ENCODE measurements around the gene NAT8L.
A peak's percentile ranks its signal among the peaks of the same experiment; 100 is the strongest.

NAT8L gene

DNA sequence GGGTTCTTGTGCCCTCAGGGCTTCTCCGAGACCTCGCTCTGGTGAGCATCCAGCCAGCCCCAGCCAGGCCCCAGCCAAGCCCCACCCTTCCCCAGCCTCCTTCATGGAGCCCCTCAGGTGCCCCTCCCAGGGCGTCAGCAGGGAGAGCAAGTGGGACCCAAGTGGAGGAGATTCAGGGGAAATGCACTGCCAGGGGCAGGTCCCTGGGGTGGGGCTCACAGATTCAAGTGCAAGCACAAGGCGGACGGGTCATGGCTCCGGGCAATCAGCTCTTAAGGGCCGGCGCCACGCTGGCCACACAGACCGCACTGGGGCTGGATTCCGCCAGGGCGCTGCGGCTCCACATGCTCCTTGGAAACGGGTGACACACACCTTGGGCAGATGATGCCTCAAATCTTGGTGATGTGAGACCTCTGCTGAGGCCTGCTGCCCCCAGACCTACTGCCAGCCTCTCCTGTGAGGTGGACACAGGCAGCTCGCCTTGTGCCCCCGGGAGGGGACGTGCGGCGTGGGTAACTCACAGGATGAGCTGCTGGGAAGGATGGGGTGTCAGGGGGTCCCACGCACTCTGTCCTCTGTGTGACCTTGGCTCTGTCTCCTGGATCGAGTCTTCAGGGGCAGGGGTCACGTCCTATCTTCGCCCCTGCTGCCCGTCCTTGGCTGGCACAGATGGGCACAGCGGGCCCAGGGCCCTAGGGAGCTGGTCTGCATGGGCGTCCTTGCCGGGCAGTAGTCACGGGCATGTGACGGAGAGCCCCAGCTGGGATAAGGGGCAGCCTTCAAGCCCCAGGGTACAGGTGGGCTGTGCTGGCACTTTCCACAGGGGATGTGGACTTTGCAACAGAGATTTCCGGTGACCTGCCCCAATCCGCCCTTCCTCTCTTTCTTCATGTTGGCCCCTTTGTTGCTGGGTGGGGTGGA, 17.1 kb downstream of the NAT8L start:
- no peak for DNase-seq (ENCODE audit: low read depth, low spot score)
- Histone ChIP-seq H3K36me3 (ENCODE audit: insufficient read depth, insufficient read length, low read length) (no peaks in the 10 kb centered on the region), H3K9ac (ENCODE audit: insufficient read length, low read depth) (peak overlapping the region; percentile 45), H3K4me3 (ENCODE audit: insufficient read length, low read depth) (no peak overlapping the region), H3K9me3 (ENCODE audit: insufficient read depth, low read length) (no peaks in the 10 kb centered on the region), H3K27me3 (ENCODE audit: insufficient read depth, insufficient read length) (no peaks in the 10 kb centered on the region), H3K4me1 (ENCODE audit: insufficient read depth, insufficient read length) (peaks cover 57% of the 10 kb centered on the region)
- TF ChIP-seq SUZ12 (IDR thresholded peaks at IDR 0.05; ENCODE audit: extremely low read depth, insufficient read depth, insufficient read length), result no peak
- TF ChIP-seq YY1 (IDR thresholded peaks at IDR 0.05; ENCODE audit: insufficient read depth, insufficient read length), result no peak
- no peak for TF ChIP-seq ZNF274 (IDR thresholded peaks at IDR 0.05; ENCODE audit: low read depth, low read length)

DNA sequence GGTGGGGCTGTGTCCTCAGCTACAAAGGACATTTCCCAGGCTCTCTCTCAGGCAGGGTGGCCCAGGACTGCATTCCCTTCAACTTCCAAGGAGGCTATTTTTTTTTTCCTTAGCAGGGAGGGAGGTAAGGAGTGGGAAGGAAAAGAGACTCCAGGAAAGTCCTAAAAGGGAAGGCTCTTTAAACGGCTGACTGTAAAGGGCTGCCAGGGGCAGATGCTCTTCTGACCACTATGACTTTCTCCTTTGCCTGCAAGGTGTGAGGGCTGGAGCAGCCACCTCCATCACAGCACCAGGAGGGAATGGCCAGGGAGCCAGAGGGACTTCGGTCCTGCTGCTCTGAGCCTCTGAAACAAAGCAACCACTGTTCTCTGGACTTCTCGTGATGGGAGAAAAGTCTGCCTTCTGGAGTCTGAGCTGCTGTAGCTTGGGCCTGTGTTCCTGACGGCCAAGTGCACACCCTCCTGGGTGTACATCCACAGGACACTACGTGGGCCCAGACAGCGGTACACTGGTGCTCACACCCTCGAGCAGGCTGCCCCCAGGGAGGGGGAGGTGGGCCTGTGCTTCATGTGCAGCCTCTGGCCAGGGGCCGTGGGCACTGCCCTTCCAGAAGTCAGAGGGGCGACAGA, 17.9 kb downstream of the NAT8L start:
- TF ChIP-seq YY1 (IDR thresholded peaks at IDR 0.05; ENCODE audit: insufficient read depth, insufficient read length), result no peak
- TF ChIP-seq ZNF274 (IDR thresholded peaks at IDR 0.05; ENCODE audit: low read depth, low read length), result no peak

DNA sequence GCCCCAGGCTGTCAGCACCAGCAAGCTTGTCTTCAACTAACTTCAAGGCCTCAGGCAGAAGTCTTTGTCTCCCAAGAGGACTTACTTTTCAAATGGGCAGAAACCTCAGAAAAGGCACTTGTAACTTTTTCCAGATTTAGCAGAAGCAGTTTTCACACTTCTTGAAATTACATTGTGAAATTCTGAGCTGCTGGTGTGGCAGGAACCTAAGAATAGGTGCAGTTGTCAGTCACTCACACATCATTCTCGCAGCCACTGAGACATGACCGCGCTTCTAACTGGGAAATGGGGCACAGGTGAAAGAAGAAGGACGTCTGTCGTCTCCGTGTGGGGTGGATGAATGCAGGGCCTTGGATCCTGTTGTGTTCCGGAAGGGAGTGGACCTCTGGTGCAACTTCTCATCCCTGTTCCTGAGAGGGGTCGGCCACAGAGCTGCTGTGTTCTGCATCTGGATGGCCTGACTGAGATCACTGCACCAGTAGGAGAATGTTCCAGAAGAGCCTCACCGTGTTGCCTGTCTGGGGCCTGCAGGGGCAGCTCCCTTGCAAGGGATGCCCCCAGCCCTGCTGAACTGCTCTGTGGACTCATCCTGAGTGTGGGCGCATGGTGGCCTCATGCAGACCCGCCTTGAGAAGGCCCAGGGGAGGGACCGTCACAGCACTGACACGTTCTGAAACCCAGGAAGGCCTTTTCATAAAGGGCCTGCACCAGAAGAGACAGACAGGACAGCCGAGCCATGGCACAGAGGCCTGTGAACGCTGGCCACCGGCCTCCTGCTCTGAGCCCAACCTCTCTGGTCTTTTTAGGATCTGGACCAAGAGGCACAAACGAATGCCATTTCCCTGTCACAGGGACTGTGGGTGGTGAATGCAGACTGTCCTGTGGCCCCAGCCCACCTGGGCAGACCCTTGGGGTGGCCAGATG, 18.7 kb downstream of the NAT8L start:
- no peak for TF ChIP-seq YY1 (IDR thresholded peaks at IDR 0.05; ENCODE audit: insufficient read depth, insufficient read length)
- no peak for TF ChIP-seq ZNF274 (IDR thresholded peaks at IDR 0.05; ENCODE audit: low read depth, low read length)
- no peak for TF ChIP-seq SUZ12 (IDR thresholded peaks at IDR 0.05; ENCODE audit: extremely low read depth, insufficient read depth, insufficient read length)
- Histone ChIP-seq H3K4me3 (ENCODE audit: insufficient read length, low read depth) (no peak overlapping the region), H3K27me3 (ENCODE audit: insufficient read depth, insufficient read length) (no peaks in the 10 kb centered on the region), H3K36me3 (ENCODE audit: insufficient read depth, insufficient read length, low read length) (no peaks in the 10 kb centered on the region), H3K9me3 (ENCODE audit: insufficient read depth, low read length) (no peaks in the 10 kb centered on the region), H3K9ac (ENCODE audit: insufficient read length, low read depth) (peak overlapping the region; percentile 51), H3K4me1 (ENCODE audit: insufficient read depth, insufficient read length) (peaks cover 42% of the 10 kb centered on the region)
- no peak for DNase-seq (ENCODE audit: low read depth, low spot score)

More for the DNA sequence above, 17.9 kb downstream of the NAT8L start:
- Histone ChIP-seq H3K9me3 (ENCODE audit: insufficient read depth, low read length) (no peaks in the 10 kb centered on the region), H3K27me3 (ENCODE audit: insufficient read depth, insufficient read length) (no peaks in the 10 kb centered on the region), H3K4me3 (ENCODE audit: insufficient read length, low read depth) (no peak overlapping the region), H3K4me1 (ENCODE audit: insufficient read depth, insufficient read length) (peaks cover 50% of the 10 kb centered on the region), H3K9ac (ENCODE audit: insufficient read length, low read depth) (peak overlapping the region; percentile 51), H3K36me3 (ENCODE audit: insufficient read depth, insufficient read length, low read length) (no peaks in the 10 kb centered on the region)
- DNase-seq (ENCODE audit: low read depth, low spot score), result no peak

DNA sequence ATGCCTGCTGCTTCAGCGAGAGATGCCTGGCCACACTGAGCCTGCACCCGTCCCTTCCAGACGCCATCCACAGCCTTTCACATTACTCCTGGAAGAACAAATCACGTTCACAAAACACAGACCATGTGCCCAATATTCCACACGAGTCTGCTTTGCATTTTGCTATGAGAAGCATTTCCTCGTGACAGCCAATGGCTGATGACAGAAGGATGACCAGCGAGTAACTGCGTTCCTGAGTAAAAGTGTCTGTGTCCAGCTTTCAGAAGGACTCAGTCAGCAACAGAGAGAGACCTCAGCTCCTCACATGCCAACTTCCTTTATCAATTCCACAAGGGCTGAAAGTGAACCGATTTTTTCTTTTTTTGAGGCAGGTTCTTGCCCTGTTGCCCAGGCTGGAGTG, 19.5 kb downstream of the NAT8L start:
- Histone ChIP-seq H3K27me3 (ENCODE audit: insufficient read depth, insufficient read length) (no peaks in the 10 kb centered on the region), H3K4me1 (ENCODE audit: insufficient read depth, insufficient read length) (peaks cover 35% of the 10 kb centered on the region), H3K4me3 (ENCODE audit: insufficient read length, low read depth) (no peak overlapping the region), H3K9me3 (ENCODE audit: insufficient read depth, low read length) (no peaks in the 10 kb centered on the region), H3K9ac (ENCODE audit: insufficient read length, low read depth) (no peak overlapping the region), H3K36me3 (ENCODE audit: insufficient read depth, insufficient read length, low read length) (no peaks in the 10 kb centered on the region)
- DNase-seq (ENCODE audit: low read depth, low spot score), result no peak
- TF ChIP-seq SUZ12 (IDR thresholded peaks at IDR 0.05; ENCODE audit: extremely low read depth, insufficient read depth, insufficient read length) (no peak), YY1 (IDR thresholded peaks at IDR 0.05; ENCODE audit: insufficient read depth, insufficient read length) (no peak), ZNF274 (IDR thresholded peaks at IDR 0.05; ENCODE audit: low read depth, low read length) (no peak)

GRCh38 chr4:2079006-2079405, 19.9 kb downstream of the NAT8L start:
- Histone ChIP-seq H3K4me3 (ENCODE audit: insufficient read length, low read depth) (no peak overlapping the region), H3K9ac (ENCODE audit: insufficient read length, low read depth) (no peak overlapping the region), H3K36me3 (ENCODE audit: insufficient read depth, insufficient read length, low read length) (no peaks in the 10 kb centered on the region), H3K9me3 (ENCODE audit: insufficient read depth, low read length) (no peaks in the 10 kb centered on the region), H3K4me1 (ENCODE audit: insufficient read depth, insufficient read length) (peaks cover 34% of the 10 kb centered on the region), H3K27me3 (ENCODE audit: insufficient read depth, insufficient read length) (no peaks in the 10 kb centered on the region)
- DNase-seq (ENCODE audit: low read depth, low spot score), result no peak
- no peak for TF ChIP-seq ZNF274 (IDR thresholded peaks at IDR 0.05; ENCODE audit: low read depth, low read length)
- no peak for TF ChIP-seq YY1 (IDR thresholded peaks at IDR 0.05; ENCODE audit: insufficient read depth, insufficient read length)
- TF ChIP-seq SUZ12 (IDR thresholded peaks at IDR 0.05; ENCODE audit: extremely low read depth, insufficient read depth, insufficient read length), result no peak

DNA sequence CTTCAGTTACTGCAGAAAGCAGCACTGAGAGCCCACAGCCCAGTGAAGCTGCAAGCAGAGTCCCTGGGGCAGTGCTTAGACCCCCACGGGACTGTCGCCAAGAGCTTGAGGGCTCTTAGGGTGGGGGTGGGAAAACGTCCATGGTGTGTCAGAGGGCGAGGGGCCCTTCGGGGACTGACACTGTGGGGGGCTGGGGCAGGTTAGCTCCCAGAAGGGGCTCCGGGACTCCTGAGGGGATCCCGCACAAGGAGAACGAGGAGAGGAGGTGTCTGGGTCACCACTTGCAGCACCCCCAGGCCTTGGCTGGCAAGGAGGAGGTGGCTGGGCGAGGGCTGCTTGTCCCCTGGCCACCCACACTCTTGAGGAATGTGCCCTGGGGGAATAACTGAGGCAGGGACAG, 20.8 kb downstream of the NAT8L start:
- TF ChIP-seq SUZ12 (IDR thresholded peaks at IDR 0.05; ENCODE audit: extremely low read depth, insufficient read depth, insufficient read length) (no peak), YY1 (IDR thresholded peaks at IDR 0.05; ENCODE audit: insufficient read depth, insufficient read length) (no peak), ZNF274 (IDR thresholded peaks at IDR 0.05; ENCODE audit: low read depth, low read length) (no peak)
- H3K9me3 ChIP-seq (ENCODE audit: insufficient read depth, low read length), result no peaks in the 10 kb centered on the region
- H3K4me3 ChIP-seq (ENCODE audit: insufficient read length, low read depth), result no peak overlapping the region
- H3K4me1 ChIP-seq (ENCODE audit: insufficient read depth, insufficient read length), result peaks cover 34% of the 10 kb centered on the region
- no peak overlapping the region for H3K9ac ChIP-seq (ENCODE audit: insufficient read length, low read depth)
- no peak for DNase-seq (ENCODE audit: low read depth, low spot score)
- H3K27me3 ChIP-seq (ENCODE audit: insufficient read depth, insufficient read length), result no peaks in the 10 kb centered on the region
- no peaks in the 10 kb centered on the region for H3K36me3 ChIP-seq (ENCODE audit: insufficient read depth, insufficient read length, low read length)

Data from NT2/D1 (cell line).